Endothelial cell of umbilical vein (primary cell): ENCODE measurements around the gene CADM4. TPM values are rescaled to one million over a fixed set of nuclear protein-coding genes. Genes with fewer than 3 reads are reported as not detected.

Experiments used
- BruUV-seq: library from RNA; stranded (reverse); fragments of 400-500 nt; replicated peaks from 2 replicates; lab custom pipeline; 2021; lab: Mats Ljungman, UMichigan
- CTCF ChIA-PET: fragments of 300-600, 350-600 bp; sonication (Branson Sonifier 250); formaldehyde crosslinking; loops from one replicate; lab custom pipeline; 2021; ENCODE audit warnings: antibody characterized with exemption, inconsistent platforms; lab: Charles Lee
- POLR2A ChIA-PET: fragments of 300-600, 350-600 bp; sonication (Branson Sonifier 250); formaldehyde crosslinking; loops from one replicate; lab custom pipeline; 2021; ENCODE audit warnings: antibody characterized with exemption, inconsistent platforms; lab: Charles Lee
- DNase-seq: peaks from one replicate; pipeline ENCODE4 v3.0.0-alpha.2; 2011; ENCODE audit warnings: low read depth, low spot score
- FAIRE-seq: peaks from 2 replicates; lab custom pipeline; 2011; peaks lifted over from hg19 to GRCh38; lab: Jason Lieb, UNC
- H2AFZ ChIP-seq: 2 replicates; pipeline ENCODE4 v1.6.0; 2012; ENCODE audit warnings: low read depth, low read length, control low read depth, inconsistent platforms
- H3K27ac ChIP-seq: 2 replicates; pipeline ENCODE4 v1.5.1; 2011; ENCODE audit warnings: low read depth, mild to moderate bottlenecking, control low read depth, low read length, moderate library complexity; ENCODE audit not compliant: insufficient read depth
- H3K27me3 ChIP-seq, 2 experiments: 2 replicates each; pipeline versions ENCODE4 v1.6.0 to v1.6.1; 2011; ENCODE audit warnings: low read length in 2 of 2, mixed read lengths in 1 of 2; ENCODE audit not compliant: control insufficient read depth in 2 of 2, insufficient read depth in 2 of 2
- H3K36me3 ChIP-seq, 2 experiments: 2 replicates in 1 of 2; 3 replicates in 1 of 2; pipeline ENCODE4 v1.5.1; 2011; ENCODE audit warnings: low read length in 2 of 2, mild to moderate bottlenecking in 1 of 2, moderate library complexity in 1 of 2; ENCODE audit not compliant: control insufficient read depth in 2 of 2, insufficient read depth in 2 of 2; ENCODE audit errors: extremely low read depth in 1 of 2
- H3K4me1 ChIP-seq: 3 replicates; pipeline ENCODE4 v1.5.1; 2011; ENCODE audit warnings: mild to moderate bottlenecking, low read length; ENCODE audit not compliant: control insufficient read depth, insufficient read depth; ENCODE audit errors: extremely low read depth
- H3K4me2 ChIP-seq: 2 replicates; pipeline ENCODE4 v1.6.1; 2011; ENCODE audit warnings: low read length, control low read depth, mixed read lengths; ENCODE audit not compliant: insufficient read depth
- H3K4me3 ChIP-seq, 3 experiments: fragments of 200-600 bp in 1 of 3; sonication (generic), shearing (Covaris generic) in 1 of 3; replicated peaks in 1 of 3; 2 replicates each; pipeline ENCODE4 v1.5.1; 2011 to 2016; ENCODE audit warnings: control low read depth in 3 of 3, low read length in 3 of 3, mild to moderate bottlenecking in 2 of 3, inconsistent platforms in 1 of 3, low read depth in 1 of 3, moderate library complexity in 1 of 3; ENCODE audit not compliant: insufficient read depth in 1 of 3
- H3K79me2 ChIP-seq: 2 replicates; pipeline ENCODE4 v1.6.0; 2012; ENCODE audit warnings: low read length, inconsistent platforms; ENCODE audit not compliant: control insufficient read depth, insufficient read depth
- H3K9ac ChIP-seq: replicated peaks from 2 replicates; pipeline ENCODE3; 2011; ENCODE audit warnings: low read length, control low read depth; ENCODE audit not compliant: insufficient read depth; ENCODE audit errors: extremely low read depth
- H3K9me1 ChIP-seq: replicated peaks from 3 replicates; pipeline ENCODE4 v1.6.0; 2011; ENCODE audit warnings: mild to moderate bottlenecking, low read length; ENCODE audit not compliant: control insufficient read depth, insufficient read depth; ENCODE audit errors: extremely low read depth
- H3K9me3 ChIP-seq: replicated peaks from 2 replicates; pipeline ENCODE4 v1.5.1; 2012; ENCODE audit warnings: low read length, inconsistent platforms; ENCODE audit not compliant: control insufficient read depth, insufficient read depth
- H4K20me1 ChIP-seq: replicated peaks from 2 replicates; pipeline ENCODE3; 2011; ENCODE audit warnings: mild to moderate bottlenecking, low read length; ENCODE audit not compliant: control insufficient read depth, insufficient read depth; ENCODE audit errors: extremely low read depth
- CTCF ChIP-seq, 2 donors: IDR thresholded peaks; 1 replicate in 1 of 2; 2 replicates in 1 of 2; pipeline ENCODE4 v1.5.1; 2011; ENCODE audit warnings: low read length in 2 of 2, mild to moderate bottlenecking in 2 of 2, moderate library complexity in 2 of 2, control low read depth in 1 of 2, inconsistent platforms in 1 of 2, low read depth in 1 of 2; ENCODE audit not compliant: insufficient read depth in 1 of 2; ENCODE audit errors: extremely low read depth in 1 of 2
- EZH2 ChIP-seq: IDR thresholded peaks from 2 replicates; pipeline ENCODE4 v1.6.1; 2012; ENCODE audit warnings: borderline replicate concordance, low read depth, mild to moderate bottlenecking, moderate library complexity, low read length, inconsistent platforms; ENCODE audit not compliant: severe bottlenecking
- FOS ChIP-seq: IDR thresholded peaks from 2 replicates; pipeline ENCODE4 v1.6.1; 2011; ENCODE audit warnings: mild to moderate bottlenecking, low read length, moderate library complexity, borderline replicate concordance; ENCODE audit not compliant: insufficient read depth
- GATA2 ChIP-seq: IDR thresholded peaks from 2 replicates; pipeline ENCODE4 v1.7.0; 2011; ENCODE audit warnings: low read depth, mild to moderate bottlenecking, moderate library complexity, mixed read lengths, low read length; ENCODE audit not compliant: insufficient read length, insufficient read depth
- JUN ChIP-seq: IDR thresholded peaks from 2 replicates; pipeline ENCODE4 v1.6.1; 2011; ENCODE audit warnings: borderline replicate concordance, low read depth; ENCODE audit not compliant: insufficient read length, insufficient read depth
- MYC ChIP-seq: IDR thresholded peaks from one replicate; pipeline ENCODE4 v1.6.1; 2011; ENCODE audit warnings: mild to moderate bottlenecking, low read depth, low read length
- POLR2A ChIP-seq: IDR thresholded peaks from 2 replicates; pipeline ENCODE4 v1.6.1; 2012; ENCODE audit warnings: low read depth, mild to moderate bottlenecking, control low read depth, low read length
- POLR2AphosphoS5 ChIP-seq: IDR thresholded peaks from 2 replicates; pipeline ENCODE4 v1.6.1; 2012; ENCODE audit warnings: low read depth, mild to moderate bottlenecking, control low read depth, low read length, moderate library complexity; ENCODE audit not compliant: insufficient read depth
- dilution Hi-C: fragments of 300-500 bp; cut with MboI; formaldehyde crosslinking; loops from one replicate; pipeline ENCODE4 v1.15.0; 2019; ENCODE audit warnings: low sequenced_read_pairs; ENCODE audit not compliant: extremely low pct_ligation_motif_present
- intact Hi-C: fragments of 100-400 bp; cut with micrococcal nuclease; formaldehyde crosslinking; loops from one replicate; pipeline ENCODE4 v1.10.0; 2022
- polyA plus RNA-seq, 4 experiments: library from polyadenylated mRNA; depleted of rRNA in 3 of 4; stranded (reverse) in 3 of 4; unstranded in 1 of 4; fragments of >200 nt; gene quantifications; 2 replicates each; pipeline versions ENCODE4 v1.2.1 to v1.2.3, GENCODE V29; 2011 to 2012; ENCODE audit warnings: missing spikeins in 1 of 4
- total RNA-seq: library from RNA; stranded (reverse); gene quantifications from 2 replicates; pipeline ENCODE4 v1.2.3, GENCODE V29; 2021
- TF ChIP-seq, protein P1 (sequence below): IDR thresholded peaks from 2 replicates; pipeline ENCODE4 v1.6.1; 2011; ENCODE audit not compliant: insufficient read depth, insufficient read length

The CADM4 gene
- total and polyA plus RNA-seq, 2 donors (not counting 3 experiments of a cell fraction or from before 2014, with no cell fraction given), result 5.0 to 7.5 TPM

DNA sequence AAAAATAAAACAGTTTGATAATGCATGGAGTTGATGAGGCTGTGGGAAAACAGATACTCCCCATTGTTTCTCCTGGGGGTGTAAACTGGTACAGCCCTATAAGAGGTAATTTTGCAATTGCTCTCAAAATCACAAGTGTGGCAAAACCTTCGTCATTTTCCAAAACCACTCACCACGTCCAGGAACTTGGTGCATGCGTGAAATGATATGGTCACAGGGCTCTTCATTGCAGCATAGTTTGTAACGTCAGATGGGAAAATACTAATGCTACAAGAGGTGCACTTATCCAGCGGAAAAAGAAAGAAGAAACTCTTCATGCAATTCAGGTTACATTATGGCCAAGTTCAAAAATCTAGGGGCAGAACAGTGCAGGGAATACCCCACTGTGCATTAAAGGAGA is 42.2 kb upstream of the CADM4 start:
- H3K9me1 ChIP-seq, result no peaks in the 10 kb centered on the region
- H3K4me1 ChIP-seq, result no peaks in the 10 kb centered on the region
- H3K9ac ChIP-seq, result no peak overlapping the region
- intact Hi-C loops, result no loop called here
- BruUV-seq, result no TSS peak
- H2AFZ ChIP-seq, result no peak overlapping the region
- H3K4me3 ChIP-seq, result no peak overlapping the region
- DNase-seq (no peak), FAIRE-seq (no peak)
- no peaks in the 10 kb centered on the region for H4K20me1 ChIP-seq
- no peaks in the 10 kb centered on the region for H3K36me3 ChIP-seq
- no peaks in the 10 kb centered on the region for H3K9me3 ChIP-seq
- ChIA-PET POLR2A (no interaction called here), CTCF (no interaction called here)
- dilution Hi-C loops, result no loop called here
- TF ChIP-seq, protein P1, sequence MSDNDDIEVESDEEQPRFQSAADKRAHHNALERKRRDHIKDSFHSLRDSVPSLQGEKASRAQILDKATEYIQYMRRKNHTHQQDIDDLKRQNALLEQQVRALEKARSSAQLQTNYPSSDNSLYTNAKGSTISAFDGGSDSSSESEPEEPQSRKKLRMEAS, result no peak
- TF ChIP-seq GATA2 (no peak), CTCF (IDR thresholded peaks at IDR 0.05; ENCODE audit: extremely low read depth in 1 of 2, insufficient read depth in 1 of 2, low read depth in 1 of 2, low read length in 2 of 2) (no peak), POLR2A (no peak), FOS (no peak), MYC (no peak), EZH2 (no peak), JUN (no peak), POLR2AphosphoS5 (no peak)
- H3K27ac ChIP-seq, result no peak overlapping the region
- H3K27me3 ChIP-seq, result peaks cover 0 to 2% of the 10 kb centered on the region in 2 experiments
- H3K4me2 ChIP-seq, result no peak overlapping the region
- no peaks in the 10 kb centered on the region for H3K79me2 ChIP-seq
